HL-60 (cell line): ENCODE measurements around the gene SAMHD1.

Experiments
- DNase-seq, 2 experiments: peaks; one replicate each; pipeline ENCODE4 v3.0.0-alpha.2; 2010 to 2020; ENCODE audit warnings: low read depth in 1 of 2, low spot score in 1 of 2
- H3K27ac ChIP-seq: fragments of 250-450 bp; sonication (Bioruptor Pico); replicated peaks from 2 replicates; pipeline ENCODE4 v1.5.1; 2020; ENCODE audit warnings: mild to moderate bottlenecking, moderate library complexity
- H3K27me3 ChIP-seq: fragments of 250-450 bp; sonication (Bioruptor Pico); 2 replicates; pipeline ENCODE4 v1.5.1; 2021; ENCODE audit warnings: mild to moderate bottlenecking, moderate library complexity; ENCODE audit not compliant: insufficient read depth, poor library complexity, severe bottlenecking
- H3K4me3 ChIP-seq: replicated peaks from 2 replicates; pipeline ENCODE4 v1.5.1; 2011; ENCODE audit warnings: mild to moderate bottlenecking, control low read depth, low read length; ENCODE audit not compliant: insufficient read depth
- GABPA ChIP-seq: IDR thresholded peaks from 2 replicates; pipeline ENCODE4 v1.6.1; 2012; ENCODE audit warnings: low read depth
- POLR2AphosphoS5 ChIP-seq: IDR thresholded peaks from 2 replicates; pipeline ENCODE4 v1.6.1; 2012; ENCODE audit warnings: low read depth
- SPI1 ChIP-seq: IDR thresholded peaks from 2 replicates; pipeline ENCODE4 v1.6.1; 2012; ENCODE audit warnings: low read depth, mild to moderate bottlenecking, borderline replicate concordance
- TF ChIP-seq, protein P1 (sequence below): IDR thresholded peaks from one replicate; pipeline ENCODE4 v1.5.1; 2011; ENCODE audit warnings: low read length, control low read depth, inconsistent platforms; ENCODE audit not compliant: insufficient read depth
- TF ChIP-seq, protein P2 (sequence below): IDR thresholded peaks from 2 replicates; pipeline ENCODE4 v1.6.1; 2012; ENCODE audit warnings: low read depth; ENCODE audit not compliant: insufficient replicate concordance

The SAMHD1 gene

DNA sequence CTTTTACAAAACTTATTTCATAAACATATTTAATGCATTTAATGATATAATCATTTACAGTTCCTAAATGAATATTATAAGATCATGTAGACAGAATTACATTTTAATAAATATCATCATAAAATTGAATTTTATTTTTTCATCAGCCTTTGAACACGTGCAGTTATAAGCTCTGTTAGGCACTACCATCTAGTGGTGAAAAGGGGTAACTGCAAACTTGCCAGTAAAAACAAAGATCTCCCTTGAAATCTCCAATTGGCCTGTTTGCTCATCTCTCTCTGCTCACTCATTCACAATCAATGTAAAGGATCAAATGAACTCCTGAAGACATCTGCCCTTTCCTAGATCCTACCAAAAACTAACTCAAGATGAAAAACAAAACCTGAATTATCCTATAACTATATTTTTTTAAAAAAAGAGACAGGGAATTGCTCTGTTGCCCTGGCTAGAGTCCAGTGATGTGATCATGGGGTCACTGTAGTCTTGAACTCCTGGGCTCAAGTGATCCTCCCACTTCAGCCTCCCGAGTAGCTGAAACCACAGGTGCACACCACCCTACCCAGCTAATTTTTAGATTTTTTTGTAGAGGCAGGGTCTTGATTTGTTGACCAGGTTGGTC lies 31.7 kb downstream of the SAMHD1 start:
- DNase-seq: peak in 1 of 2 experiments; percentile 54
- TF ChIP-seq, protein P1, sequence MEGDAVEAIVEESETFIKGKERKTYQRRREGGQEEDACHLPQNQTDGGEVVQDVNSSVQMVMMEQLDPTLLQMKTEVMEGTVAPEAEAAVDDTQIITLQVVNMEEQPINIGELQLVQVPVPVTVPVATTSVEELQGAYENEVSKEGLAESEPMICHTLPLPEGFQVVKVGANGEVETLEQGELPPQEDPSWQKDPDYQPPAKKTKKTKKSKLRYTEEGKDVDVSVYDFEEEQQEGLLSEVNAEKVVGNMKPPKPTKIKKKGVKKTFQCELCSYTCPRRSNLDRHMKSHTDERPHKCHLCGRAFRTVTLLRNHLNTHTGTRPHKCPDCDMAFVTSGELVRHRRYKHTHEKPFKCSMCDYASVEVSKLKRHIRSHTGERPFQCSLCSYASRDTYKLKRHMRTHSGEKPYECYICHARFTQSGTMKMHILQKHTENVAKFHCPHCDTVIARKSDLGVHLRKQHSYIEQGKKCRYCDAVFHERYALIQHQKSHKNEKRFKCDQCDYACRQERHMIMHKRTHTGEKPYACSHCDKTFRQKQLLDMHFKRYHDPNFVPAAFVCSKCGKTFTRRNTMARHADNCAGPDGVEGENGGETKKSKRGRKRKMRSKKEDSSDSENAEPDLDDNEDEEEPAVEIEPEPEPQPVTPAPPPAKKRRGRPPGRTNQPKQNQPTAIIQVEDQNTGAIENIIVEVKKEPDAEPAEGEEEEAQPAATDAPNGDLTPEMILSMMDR: peak; percentile 88
- TF ChIP-seq SPI1: no peak
- Histone ChIP-seq H3K27me3 (no peaks in the 10 kb centered on the region), H3K4me3 (no peak overlapping the region), H3K27ac (no peak overlapping the region)

DNA sequence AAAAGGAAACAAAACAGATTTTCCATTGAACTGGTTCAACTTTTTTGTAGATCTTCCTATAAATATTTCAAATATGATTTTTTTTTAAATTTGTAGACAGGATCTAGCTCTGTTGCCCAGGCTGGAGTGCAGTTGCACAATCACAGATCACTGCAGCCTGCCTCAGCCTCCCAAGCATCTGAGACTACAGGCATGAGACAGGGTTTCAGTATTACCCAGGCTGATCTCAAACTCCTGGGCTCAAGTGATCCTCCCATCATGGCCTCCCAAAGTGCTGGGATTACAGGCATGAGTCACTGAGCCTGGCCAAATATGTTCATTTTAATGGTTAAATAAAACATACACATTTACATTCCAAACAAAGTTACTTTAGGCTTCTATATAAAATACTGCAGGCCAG lies 33.6 kb downstream of the SAMHD1 start:
- TF ChIP-seq, protein P1: no peak
- TF ChIP-seq POLR2AphosphoS5 (no peak), SPI1 (no peak), GABPA (no peak)
- TF ChIP-seq, protein P2, sequence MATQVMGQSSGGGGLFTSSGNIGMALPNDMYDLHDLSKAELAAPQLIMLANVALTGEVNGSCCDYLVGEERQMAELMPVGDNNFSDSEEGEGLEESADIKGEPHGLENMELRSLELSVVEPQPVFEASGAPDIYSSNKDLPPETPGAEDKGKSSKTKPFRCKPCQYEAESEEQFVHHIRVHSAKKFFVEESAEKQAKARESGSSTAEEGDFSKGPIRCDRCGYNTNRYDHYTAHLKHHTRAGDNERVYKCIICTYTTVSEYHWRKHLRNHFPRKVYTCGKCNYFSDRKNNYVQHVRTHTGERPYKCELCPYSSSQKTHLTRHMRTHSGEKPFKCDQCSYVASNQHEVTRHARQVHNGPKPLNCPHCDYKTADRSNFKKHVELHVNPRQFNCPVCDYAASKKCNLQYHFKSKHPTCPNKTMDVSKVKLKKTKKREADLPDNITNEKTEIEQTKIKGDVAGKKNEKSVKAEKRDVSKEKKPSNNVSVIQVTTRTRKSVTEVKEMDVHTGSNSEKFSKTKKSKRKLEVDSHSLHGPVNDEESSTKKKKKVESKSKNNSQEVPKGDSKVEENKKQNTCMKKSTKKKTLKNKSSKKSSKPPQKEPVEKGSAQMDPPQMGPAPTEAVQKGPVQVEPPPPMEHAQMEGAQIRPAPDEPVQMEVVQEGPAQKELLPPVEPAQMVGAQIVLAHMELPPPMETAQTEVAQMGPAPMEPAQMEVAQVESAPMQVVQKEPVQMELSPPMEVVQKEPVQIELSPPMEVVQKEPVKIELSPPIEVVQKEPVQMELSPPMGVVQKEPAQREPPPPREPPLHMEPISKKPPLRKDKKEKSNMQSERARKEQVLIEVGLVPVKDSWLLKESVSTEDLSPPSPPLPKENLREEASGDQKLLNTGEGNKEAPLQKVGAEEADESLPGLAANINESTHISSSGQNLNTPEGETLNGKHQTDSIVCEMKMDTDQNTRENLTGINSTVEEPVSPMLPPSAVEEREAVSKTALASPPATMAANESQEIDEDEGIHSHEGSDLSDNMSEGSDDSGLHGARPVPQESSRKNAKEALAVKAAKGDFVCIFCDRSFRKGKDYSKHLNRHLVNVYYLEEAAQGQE: no peak
- no peak for DNase-seq
- no peaks in the 10 kb centered on the region for H3K27me3 ChIP-seq

DNA sequence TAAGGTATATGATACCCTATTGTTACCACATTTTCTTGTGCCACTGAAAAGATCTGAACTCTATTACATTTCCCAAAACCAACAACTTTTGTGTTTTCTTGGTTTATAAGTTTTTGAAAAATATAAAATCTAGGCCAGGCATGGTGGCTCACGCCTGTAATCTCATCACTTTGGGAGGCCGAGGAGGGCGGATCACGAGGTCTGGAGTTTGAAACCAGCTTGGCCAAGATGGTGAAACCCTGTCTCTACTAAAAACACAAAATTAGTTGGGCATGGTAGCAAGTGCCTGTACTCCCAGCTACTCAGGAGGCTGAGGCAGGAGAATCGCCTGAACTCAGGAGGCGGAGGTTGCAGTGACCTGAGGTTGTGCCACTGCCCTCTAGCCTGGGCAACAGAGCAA lies 34.3 kb downstream of the SAMHD1 start:
- no peaks in the 10 kb centered on the region for H3K27me3 ChIP-seq
- no peak overlapping the region for H3K4me3 ChIP-seq
- TF ChIP-seq, protein P1: no peak
- TF ChIP-seq POLR2AphosphoS5 (no peak), SPI1 (no peak), GABPA (no peak)
- TF ChIP-seq, protein P2: no peak
- no peak overlapping the region for H3K27ac ChIP-seq
- DNase-seq: no peak

More for the DNA sequence above, 33.6 kb downstream of the SAMHD1 start:
- Histone ChIP-seq H3K27ac (no peak overlapping the region), H3K4me3 (no peak overlapping the region)

DNA sequence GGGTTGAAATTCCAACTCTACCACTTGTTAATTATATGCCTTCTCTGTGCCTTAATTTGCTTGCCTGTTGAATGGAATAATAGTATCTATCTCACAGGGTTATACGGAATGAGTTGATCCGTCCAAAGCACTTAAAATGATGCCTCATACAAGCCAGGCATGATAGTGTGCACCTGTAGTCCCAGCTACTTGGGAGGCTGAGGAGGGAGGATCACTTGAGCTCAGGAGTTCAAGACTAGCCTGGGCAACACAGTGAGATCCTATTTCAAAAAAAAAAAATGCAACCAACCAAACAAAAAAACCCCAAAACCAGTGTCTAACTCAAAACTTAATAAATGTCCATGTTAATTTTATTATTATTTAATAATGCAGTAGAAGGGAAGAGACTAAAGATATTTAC lies 35.3 kb downstream of the SAMHD1 start:
- DNase-seq: no peak
- Histone ChIP-seq H3K4me3 (no peak overlapping the region), H3K27me3 (no peaks in the 10 kb centered on the region), H3K27ac (no peak overlapping the region)
- TF ChIP-seq GABPA (no peak), POLR2AphosphoS5 (no peak), SPI1 (no peak)
- TF ChIP-seq, protein P2: no peak
- TF ChIP-seq, protein P1: no peak
